GM21528 (cell line): Measurements from ENCODE around the gene SENP1.

ENCODE experiments used
- ATAC-seq: cut with Tn5 transposase; IDR thresholded peaks from one replicate; pipeline ENCODE4 v1.9.1; 2021; ENCODE audit warnings: mild to moderate bottlenecking, moderate library complexity; ENCODE audit not compliant: unreplicated experiment, low FRiP score

Gene SENP1

GRCh38 chr12:48069241-48069640 lies 36.6 kb downstream of the SENP1 start:
- ATAC-seq, result no peak

GRCh38 chr12:48068457-48068856 lies 37.4 kb downstream of the SENP1 start:
- no peak for ATAC-seq

- no peak for ATAC-seq
Observed at GRCh38 chr12:48067250-48067938, 38.5 kb downstream of the SENP1 start.

- no peak for ATAC-seq
Observed at GRCh38 chr12:48065041-48065440, 40.8 kb downstream of the SENP1 start.

GRCh38 chr12:48063530-48063929 lies 42.3 kb downstream of the SENP1 start:
- no peak for ATAC-seq

GRCh38 chr12:48061938-48062719 lies 43.8 kb downstream of the SENP1 start:
- no peak for ATAC-seq

GRCh38 chr12:48060474-48060873 lies 45.4 kb downstream of the SENP1 start:
- no peak for ATAC-seq

- no peak for ATAC-seq
Observed at GRCh38 chr12:48058771-48059170, 47.1 kb downstream of the SENP1 start.

GRCh38 chr12:48054955-48055821 lies 50.7 kb downstream of the SENP1 start:
- ATAC-seq, result no peak

GRCh38 chr12:48053883-48054282 lies 52.0 kb downstream of the SENP1 start:
- no peak for ATAC-seq

- no peak for ATAC-seq
Observed at GRCh38 chr12:48053122-48053521, 52.8 kb downstream of the SENP1 start.

GRCh38 chr12:48051681-48052080 lies 54.2 kb downstream of the SENP1 start:
- no peak for ATAC-seq

- no peak for ATAC-seq
Observed at GRCh38 chr12:48050174-48050573, 55.7 kb downstream of the SENP1 start.

- ATAC-seq, result no peak
Observed at GRCh38 chr12:48045965-48046518, 59.8 kb downstream of the SENP1 start.

GRCh38 chr12:48045061-48045846 lies 60.6 kb downstream of the SENP1 start:
- no peak for ATAC-seq

GRCh38 chr12:48044396-48044795 lies 61.5 kb downstream of the SENP1 start:
- no peak for ATAC-seq

- ATAC-seq, result no peak
Observed at GRCh38 chr12:48043771-48044170, 62.1 kb downstream of the SENP1 start.

- ATAC-seq, result no peak
Observed at GRCh38 chr12:48041591-48042423, 64.1 kb downstream of the SENP1 start.

- no peak for ATAC-seq
Observed at GRCh38 chr12:48040354-48040753, 65.5 kb downstream of the SENP1 start.
